Activated B cell treated with CpG ODN at 0.5 μM for 24 hours (primary cell): Measurements from ENCODE around the gene LSM14A. TPM values are rescaled to one million over a fixed set of nuclear protein-coding genes. Genes with fewer than 3 reads are reported as not detected.

Experiments used
- ATAC-seq: fragments of 200-7000 bp; cut with Tn5 transposase; one replicate; pipeline ENCODE4 v1.10.0; 2021; ENCODE audit warnings: low read depth, mild to moderate bottlenecking, moderate library complexity
- CTCF ChIA-PET: fragments of 350-600 bp; sonication (Branson Sonifier 250); formaldehyde crosslinking; loops from one replicate; lab custom pipeline; 2021; ENCODE audit warnings: antibody characterized with exemption; lab: Charles Lee
- POLR2A ChIA-PET: fragments of 350-600 bp; sonication (Branson Sonifier 250); formaldehyde crosslinking; loops from one replicate; lab custom pipeline; 2021; ENCODE audit warnings: antibody characterized with exemption; lab: Charles Lee
- DNase-seq: peaks from one replicate; pipeline ENCODE4 v3.0.0; 2022
- H3K27ac Mint-ChIP-seq: one replicate; pipeline ENCODE4 v1.8.0; 2020; ENCODE audit warnings: mixed read lengths
- H3K27me3 Mint-ChIP-seq: one replicate; pipeline ENCODE4 v1.8.0; 2021; ENCODE audit warnings: mixed read lengths
- H3K36me3 Mint-ChIP-seq: one replicate; pipeline ENCODE4 v1.8.0; 2021; ENCODE audit warnings: low read depth, mixed read lengths
- H3K4me1 Mint-ChIP-seq: one replicate; pipeline ENCODE4 v1.8.0; 2021; ENCODE audit warnings: mixed read lengths
- H3K4me3 Mint-ChIP-seq: one replicate; pipeline ENCODE4 v1.8.0; 2020; ENCODE audit warnings: mild to moderate bottlenecking, mixed read lengths
- H3K9me3 Mint-ChIP-seq: one replicate; pipeline ENCODE4 v1.8.0; 2020; ENCODE audit warnings: mixed read lengths
- intact Hi-C: fragments of 100-400 bp; cut with micrococcal nuclease; formaldehyde crosslinking; loops from one replicate; pipeline ENCODE4 v1.15.1; 2024
- total RNA-seq: library from RNA; stranded (reverse); gene quantifications from 2 replicates; pipeline ENCODE4 v1.2.3, GENCODE V29; 2022
- TF ChIP-seq, protein P1 (sequence below): fragments of 200-600 bp; IDR thresholded peaks from one replicate; pipeline ENCODE4 v1.8.0; 2022; ENCODE audit warnings: antibody characterized with exemption, mild to moderate bottlenecking

Gene LSM14A
- total RNA-seq, 1 donor from 2014 or later, result 136 TPM

DNA sequence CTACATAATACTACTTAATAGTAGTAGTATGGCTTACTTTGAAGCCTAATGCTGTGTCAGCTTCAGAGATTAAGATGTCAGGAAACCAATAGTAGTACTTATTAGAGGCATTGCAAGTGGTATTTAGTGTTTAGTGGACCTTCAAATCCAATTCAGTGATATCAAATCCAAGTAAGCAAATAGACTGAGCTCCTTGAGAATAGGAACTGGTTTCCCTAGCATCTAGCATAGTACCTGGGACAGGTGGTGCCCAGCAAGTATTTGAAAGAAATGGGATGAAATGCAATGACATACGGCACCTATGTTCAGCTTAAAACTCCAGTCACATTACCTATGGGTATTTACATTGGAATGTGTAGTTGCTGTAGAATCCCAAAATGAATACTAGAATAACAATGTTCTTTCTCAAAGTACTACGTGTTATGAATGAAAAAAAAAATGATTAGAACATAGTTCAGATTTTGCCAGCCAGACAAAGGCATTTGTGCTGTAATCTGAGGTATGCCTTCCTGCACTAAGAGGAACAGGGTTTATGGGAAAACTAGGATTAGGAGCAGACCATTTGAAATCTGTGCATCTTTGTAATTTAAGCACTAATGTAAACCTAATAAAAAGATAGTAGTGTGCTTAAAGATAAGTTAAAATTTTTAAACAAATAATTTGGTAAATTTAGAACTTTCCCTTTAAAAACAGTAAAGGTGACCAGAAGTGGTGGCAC lies 17.1 kb downstream of the LSM14A start:
- DNase-seq (no peak), ATAC-seq (no peak)
- Mint-ChIP-seq H3K4me3 (no peak overlapping the region), H3K27ac (no peak overlapping the region), H3K36me3 (peaks cover 24% of the 10 kb centered on the region), H3K27me3 (no peaks in the 10 kb centered on the region), H3K4me1 (peaks cover 95% of the 10 kb centered on the region), H3K9me3 (no peaks in the 10 kb centered on the region)
- TF ChIP-seq, protein P1, sequence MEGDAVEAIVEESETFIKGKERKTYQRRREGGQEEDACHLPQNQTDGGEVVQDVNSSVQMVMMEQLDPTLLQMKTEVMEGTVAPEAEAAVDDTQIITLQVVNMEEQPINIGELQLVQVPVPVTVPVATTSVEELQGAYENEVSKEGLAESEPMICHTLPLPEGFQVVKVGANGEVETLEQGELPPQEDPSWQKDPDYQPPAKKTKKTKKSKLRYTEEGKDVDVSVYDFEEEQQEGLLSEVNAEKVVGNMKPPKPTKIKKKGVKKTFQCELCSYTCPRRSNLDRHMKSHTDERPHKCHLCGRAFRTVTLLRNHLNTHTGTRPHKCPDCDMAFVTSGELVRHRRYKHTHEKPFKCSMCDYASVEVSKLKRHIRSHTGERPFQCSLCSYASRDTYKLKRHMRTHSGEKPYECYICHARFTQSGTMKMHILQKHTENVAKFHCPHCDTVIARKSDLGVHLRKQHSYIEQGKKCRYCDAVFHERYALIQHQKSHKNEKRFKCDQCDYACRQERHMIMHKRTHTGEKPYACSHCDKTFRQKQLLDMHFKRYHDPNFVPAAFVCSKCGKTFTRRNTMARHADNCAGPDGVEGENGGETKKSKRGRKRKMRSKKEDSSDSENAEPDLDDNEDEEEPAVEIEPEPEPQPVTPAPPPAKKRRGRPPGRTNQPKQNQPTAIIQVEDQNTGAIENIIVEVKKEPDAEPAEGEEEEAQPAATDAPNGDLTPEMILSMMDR, result no peak
- intact Hi-C loops, result no loop called here
- ChIA-PET POLR2A (interaction anchor here (0.5 kb wide), 1 partner anchor 17 kb away, joined by 3 read pairs; no protein-coding TSS in a partner anchor), CTCF (interaction anchor here (1.2 to 1.3 kb wide), 2 partner anchors 16 to 30 kb away, joined by 3 to 5 read pairs; partner anchors contain the start of gene LSM14A)

DNA sequence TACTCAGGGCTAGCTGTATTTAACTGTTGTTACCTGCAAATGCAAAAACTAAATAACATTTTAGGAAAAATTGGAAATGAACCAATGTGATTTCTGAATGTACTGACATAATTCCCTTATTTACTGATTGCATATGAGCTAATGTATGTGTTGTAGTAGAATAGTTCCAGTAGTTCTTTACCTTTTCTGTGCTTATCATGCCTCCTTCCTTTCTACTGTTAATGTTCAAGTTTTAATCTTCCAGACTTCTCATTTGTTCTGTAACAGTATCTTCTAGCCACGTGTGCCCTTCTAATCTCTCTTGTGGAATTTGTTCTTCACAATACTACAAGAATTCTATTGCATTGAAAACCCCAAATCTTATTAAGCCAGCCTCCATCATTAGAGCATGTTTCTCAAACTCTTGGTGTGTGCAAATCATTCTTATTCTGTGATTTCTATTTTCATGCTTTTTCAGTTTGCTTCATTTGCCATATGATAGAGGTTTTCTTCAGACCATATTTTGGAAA lies 17.7 kb downstream of the LSM14A start:
- POLR2A ChIA-PET, result interaction anchor here (0.5 kb wide), 1 partner anchor 16 kb away, joined by 3 read pairs; no protein-coding TSS in a partner anchor
- peak overlapping the region; percentile 39 for H3K4me3 Mint-ChIP-seq
- peak overlapping the region; percentile 36 for H3K27ac Mint-ChIP-seq
- intact Hi-C loops, result no loop called here
- H3K27me3 Mint-ChIP-seq, result no peaks in the 10 kb centered on the region
- DNase-seq (no peak), ATAC-seq (no peak)
- peaks cover 92% of the 10 kb centered on the region for H3K4me1 Mint-ChIP-seq
- CTCF ChIA-PET, result interaction anchor here (1.3 kb wide), 1 partner anchor 17 kb away, joined by 5 read pairs; the partner anchor contains the start of gene LSM14A
- H3K36me3 Mint-ChIP-seq, result peaks cover 29% of the 10 kb centered on the region
- H3K9me3 Mint-ChIP-seq, result no peaks in the 10 kb centered on the region
- TF ChIP-seq, protein P1, result no peak

DNA sequence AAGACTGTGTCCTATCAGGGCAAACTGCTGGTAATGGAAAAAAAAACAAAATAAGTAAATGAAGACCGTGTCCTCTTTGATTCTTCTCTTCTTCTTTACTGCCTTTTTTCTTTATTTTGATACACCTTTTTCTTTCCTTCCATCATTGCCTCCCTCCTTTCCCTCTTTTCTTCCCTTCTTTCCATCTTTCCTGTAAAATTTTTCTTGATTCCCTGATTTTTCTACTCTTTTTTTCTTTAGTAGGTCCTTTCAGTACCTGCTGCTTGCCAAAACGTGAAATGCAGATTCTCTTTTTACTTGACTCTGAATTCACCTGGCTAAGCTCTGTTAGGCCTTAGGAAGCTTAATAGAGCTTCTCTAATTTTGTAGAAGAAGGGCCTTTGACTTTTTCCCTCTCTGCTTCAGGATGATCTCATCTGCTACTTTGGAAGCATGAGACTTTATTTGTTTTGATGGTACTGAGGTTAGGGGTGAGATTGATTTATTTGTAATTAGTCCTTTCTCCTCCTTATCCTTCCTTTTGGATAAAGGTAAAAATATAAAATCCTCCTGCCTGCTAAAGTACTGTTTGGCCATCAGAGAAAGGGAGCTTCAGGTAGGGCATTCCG lies 19.2 kb downstream of the LSM14A start:
- Mint-ChIP-seq H3K9me3 (no peaks in the 10 kb centered on the region), H3K27ac (peak overlapping the region; percentile 69), H3K4me1 (peaks cover 83% of the 10 kb centered on the region), H3K4me3 (peak overlapping the region; percentile 9), H3K36me3 (peaks cover 30% of the 10 kb centered on the region), H3K27me3 (no peaks in the 10 kb centered on the region)
- ATAC-seq, result no peak
- ChIA-PET POLR2A (interaction anchor here (4.3 kb wide), 1 partner anchor 19 kb away, joined by 24 read pairs; the partner anchor contains the start of gene LSM14A), CTCF (interaction anchor here (1.0 kb wide), 1 partner anchor 46 kb away, joined by 3 read pairs; no protein-coding TSS in a partner anchor)
- TF ChIP-seq, protein P1, result no peak
- DNase-seq, result no peak
- intact Hi-C loops, result no loop called here

DNA sequence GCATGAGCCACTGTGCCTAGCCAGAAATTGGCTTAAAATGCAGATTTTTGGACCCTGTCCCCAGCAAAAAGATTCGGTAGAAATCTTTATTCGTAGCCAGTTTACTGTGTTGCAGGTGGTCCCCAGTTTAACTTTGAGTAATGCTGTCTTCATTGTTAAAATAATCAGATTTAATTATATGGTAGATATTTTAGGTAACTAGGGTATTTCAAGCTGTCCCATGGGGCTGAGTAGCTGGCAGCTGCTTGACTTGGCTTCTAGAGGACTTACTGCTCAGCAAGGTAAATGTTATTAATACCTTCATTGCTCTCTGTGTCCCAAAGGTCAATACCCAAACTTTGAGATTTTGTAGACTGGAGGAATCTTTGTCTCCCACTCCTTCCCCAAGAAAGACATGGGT lies 21.1 kb downstream of the LSM14A start:
- peaks cover 68% of the 10 kb centered on the region for H3K4me1 Mint-ChIP-seq
- H3K36me3 Mint-ChIP-seq, result peaks cover 36% of the 10 kb centered on the region
- H3K9me3 Mint-ChIP-seq, result no peaks in the 10 kb centered on the region
- peak overlapping the region; percentile 66 for H3K4me3 Mint-ChIP-seq
- TF ChIP-seq, protein P1, result no peak
- H3K27me3 Mint-ChIP-seq, result no peaks in the 10 kb centered on the region
- intact Hi-C loops, result loop anchor here (2.0 kb wide), 1 partner anchor 21 kb away; the partner anchor contains the start of gene LSM14A
- ATAC-seq (peak; percentile 85), DNase-seq (no peak)
- POLR2A ChIA-PET, result interaction anchor here (0.6 to 4.3 kb wide), 3 partner anchors 9 to 21 kb away, joined by 3 to 24 read pairs (median 5); partner anchors contain the start of gene LSM14A
- peak overlapping the region; percentile 82 for H3K27ac Mint-ChIP-seq
- CTCF ChIA-PET, result interaction anchor here (1.2 to 2.6 kb wide), 3 partner anchors 15 to 151 kb away, joined by 3 to 12 read pairs (median 4); no protein-coding TSS in a partner anchor
